Hematopoietic multipotent progenitor cell treated with erythropoietin and hydrocortisone succinate and interleukin-3 and kit ligand, for 15 days (in vitro differentiated cells): ENCODE measurements around the gene SESN1.
"Not testable (repeated sequence)": the region's sequence is repeated elsewhere in the genome, so short reads cannot be mapped to it uniquely, and the experiment has no call there.

Experiments used
- DNase-seq: peaks from one replicate; pipeline ENCODE4 v3.0.0-alpha.2; 2015; ENCODE audit warnings: low spot score

SESN1 gene

GRCh38 chr6:109001291-109001894 is 93.3 kb downstream of the SESN1 start:
- no peak for DNase-seq

- no peak for DNase-seq
These were observed 94.4 kb downstream of the SESN1 start for GRCh38 chr6:109000289-109000688.

DNA sequence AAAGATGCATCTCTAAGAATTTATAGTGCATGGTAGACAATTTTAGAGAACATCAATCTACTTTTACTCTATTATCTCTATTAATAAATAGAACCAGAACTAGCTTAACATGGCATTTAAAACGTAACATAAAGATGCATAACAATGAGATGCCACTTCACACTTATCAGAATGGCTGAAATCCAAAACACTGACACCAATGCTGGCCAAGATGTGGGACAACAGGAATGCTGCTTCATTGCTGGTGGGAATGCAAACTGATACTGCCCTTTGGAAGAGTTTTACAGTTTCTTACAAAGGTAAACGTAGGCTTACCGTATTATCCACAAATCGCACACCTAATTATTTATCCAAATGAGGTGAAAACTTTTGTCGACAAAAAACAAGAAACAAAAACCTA is 95.2 kb downstream of the SESN1 start:
- no peak for DNase-seq

DNA sequence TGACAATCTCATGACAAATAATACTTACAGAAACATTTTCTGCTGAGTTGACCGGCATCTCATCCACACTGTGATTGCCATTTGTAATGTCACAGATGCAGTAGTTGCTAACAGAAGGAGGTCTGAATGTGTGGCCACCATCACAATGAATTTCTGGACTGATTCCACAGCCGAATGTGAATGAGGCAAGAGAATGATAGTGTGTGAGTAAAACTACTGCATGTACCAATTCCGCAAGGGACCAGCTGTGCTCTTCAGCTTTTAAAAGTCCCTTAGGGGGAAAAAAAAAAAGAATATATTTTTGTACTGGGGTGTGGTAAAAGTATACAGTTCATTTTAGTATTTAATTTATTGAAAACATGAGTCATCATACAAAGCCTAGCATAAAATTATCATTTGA is 96.2 kb downstream of the SESN1 start:
- no peak for DNase-seq

DNA sequence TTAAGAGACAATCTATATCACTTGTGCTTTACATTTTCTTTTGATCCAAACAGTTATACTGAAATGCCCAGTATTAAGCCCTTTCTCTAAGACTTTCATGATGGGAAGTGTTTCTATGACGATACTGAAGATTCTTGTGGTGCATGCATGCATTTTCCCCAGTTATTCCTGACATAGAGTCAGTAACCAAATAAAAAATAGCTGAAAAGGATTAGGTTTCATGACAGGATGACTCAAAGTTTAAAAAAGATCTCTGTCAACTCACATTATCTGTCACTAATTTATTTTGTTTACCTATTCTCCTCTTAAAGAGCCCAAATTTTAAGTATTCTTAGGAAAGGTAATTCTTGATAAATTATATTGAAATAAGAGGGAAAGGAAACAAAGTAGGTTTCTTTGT is 98.4 kb downstream of the SESN1 start:
- no peak for DNase-seq

DNA sequence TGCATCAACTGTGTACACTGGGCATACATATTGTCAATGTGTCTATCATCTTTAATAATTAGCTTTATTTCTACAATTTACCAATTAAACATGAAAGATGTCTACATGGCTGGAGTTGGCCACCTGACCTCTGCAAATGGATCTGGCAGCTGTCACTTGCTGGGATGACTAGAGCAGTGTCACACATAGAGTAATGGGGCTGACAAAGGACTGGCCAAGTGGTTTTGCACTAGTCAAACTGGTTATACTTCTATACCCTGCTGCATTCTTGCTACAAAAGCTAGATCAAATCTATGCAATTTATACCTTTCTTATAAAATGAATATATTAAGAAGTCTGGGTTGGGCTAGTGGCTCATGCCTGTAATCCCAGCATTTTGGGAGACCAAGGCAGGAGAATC is 99.3 kb downstream of the SESN1 start:
- no peak for DNase-seq

DNA sequence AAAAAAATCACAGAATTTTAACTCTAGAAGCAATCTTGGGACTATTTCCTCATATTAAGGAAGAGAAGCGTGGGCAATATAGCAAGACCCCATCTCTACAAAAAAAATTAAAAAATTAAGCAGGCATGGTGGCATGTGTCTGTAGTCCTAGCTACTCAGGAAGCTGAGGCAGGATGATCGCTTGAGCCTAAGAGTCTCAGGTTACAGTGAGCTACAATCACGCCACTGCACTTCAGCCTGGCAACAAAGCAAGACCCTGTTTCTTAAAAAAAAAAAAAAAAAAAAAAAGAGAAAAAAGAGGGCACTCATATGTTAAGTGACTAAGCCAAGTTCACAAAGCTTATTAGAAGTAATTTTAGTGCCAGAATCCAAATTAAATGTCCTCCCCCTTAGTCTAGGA is 100.8 kb downstream of the SESN1 start:
- no peak for DNase-seq

GRCh38 chr6:108989700-108990099 is 104.9 kb downstream of the SESN1 start:
- DNase-seq: no peak

- DNase-seq: no peak
These were observed 105.9 kb downstream of the SESN1 start for GRCh38 chr6:108988765-108989164.

- DNase-seq: no peak
These were observed 106.3 kb downstream of the SESN1 start for GRCh38 chr6:108988296-108988695.

- DNase-seq: no peak
These were observed 107.5 kb downstream of the SESN1 start for GRCh38 chr6:108987156-108987555.

DNA sequence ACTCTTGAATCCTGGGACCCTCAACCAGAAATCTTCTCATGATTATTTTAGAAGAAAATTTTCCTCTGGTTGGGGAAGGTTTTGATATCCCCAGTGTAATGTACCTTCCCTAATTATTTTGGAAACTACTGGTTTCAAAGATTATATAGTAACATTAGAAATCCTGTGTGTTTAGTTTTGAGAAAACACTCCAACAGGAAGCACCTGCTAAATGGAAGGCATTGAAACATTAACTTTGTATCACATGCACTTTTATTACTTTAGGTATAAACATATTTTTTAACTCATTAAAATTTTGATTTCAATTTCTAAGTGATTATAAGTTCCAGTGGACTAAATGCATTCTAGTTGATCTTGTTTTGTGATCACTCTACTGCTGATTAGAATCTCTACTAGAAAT is 109.3 kb downstream of the SESN1 start:
- no peak for DNase-seq

GRCh38 chr6:108983151-108983550 is 111.5 kb downstream of the SESN1 start:
- no peak for DNase-seq

- DNase-seq: no peak
These were observed 112.2 kb downstream of the SESN1 start for GRCh38 chr6:108982154-108983113.

- DNase-seq: not testable (repeated sequence)
These were observed 116.0 kb downstream of the SESN1 start for GRCh38 chr6:108978638-108979037.

GRCh38 chr6:108974201-108974600 is 120.4 kb downstream of the SESN1 start:
- DNase-seq: no peak

- no peak for DNase-seq
These were observed 124.9 kb downstream of the SESN1 start for GRCh38 chr6:108969776-108970175.

DNA sequence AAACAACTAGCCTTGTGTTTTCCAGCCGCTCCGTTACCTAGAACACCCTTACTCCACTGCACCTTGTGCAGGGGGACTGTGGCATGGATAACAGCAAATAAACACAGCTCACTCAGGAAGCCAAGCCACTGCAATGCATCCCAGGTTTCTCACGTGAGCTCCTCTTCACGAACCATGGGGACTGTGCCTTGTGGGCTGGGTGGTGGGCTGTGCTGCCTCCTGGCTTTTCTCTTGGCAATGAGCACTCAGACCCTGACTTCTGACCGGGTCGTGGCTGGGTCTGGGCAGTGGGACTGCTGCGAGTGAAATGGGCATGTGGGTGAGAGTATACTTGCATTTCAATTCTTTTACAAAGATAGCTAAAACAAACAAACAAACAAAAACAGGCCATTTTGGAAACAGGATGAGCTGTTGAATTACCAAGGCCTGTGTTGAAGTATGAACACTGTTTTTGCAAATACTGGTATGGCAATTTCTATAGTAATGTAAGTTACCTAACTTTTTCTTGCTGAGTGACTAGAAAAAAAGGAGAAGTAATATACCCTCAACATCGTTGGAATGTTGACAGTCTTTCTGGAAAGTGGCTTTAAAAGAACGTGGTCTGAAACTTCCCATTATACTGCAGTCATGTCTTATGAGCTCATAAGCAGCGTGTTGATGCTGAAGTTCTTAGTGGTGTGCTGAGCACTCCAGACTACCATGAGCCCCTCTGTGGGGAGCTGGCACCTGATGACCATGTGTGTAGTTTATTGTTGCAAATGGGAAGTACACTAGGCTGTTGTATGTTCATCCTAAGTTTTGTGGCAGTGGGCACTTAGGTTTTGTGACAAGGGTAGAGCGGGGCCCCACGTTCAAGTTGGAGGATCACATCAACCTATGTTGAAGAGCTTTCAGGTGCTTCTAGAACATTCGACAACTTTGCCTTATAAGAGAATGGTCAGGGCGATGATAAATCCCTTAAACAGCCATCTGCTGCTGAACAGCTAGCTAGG is 126.0 kb downstream of the SESN1 start:
- DNase-seq: no peak

DNA sequence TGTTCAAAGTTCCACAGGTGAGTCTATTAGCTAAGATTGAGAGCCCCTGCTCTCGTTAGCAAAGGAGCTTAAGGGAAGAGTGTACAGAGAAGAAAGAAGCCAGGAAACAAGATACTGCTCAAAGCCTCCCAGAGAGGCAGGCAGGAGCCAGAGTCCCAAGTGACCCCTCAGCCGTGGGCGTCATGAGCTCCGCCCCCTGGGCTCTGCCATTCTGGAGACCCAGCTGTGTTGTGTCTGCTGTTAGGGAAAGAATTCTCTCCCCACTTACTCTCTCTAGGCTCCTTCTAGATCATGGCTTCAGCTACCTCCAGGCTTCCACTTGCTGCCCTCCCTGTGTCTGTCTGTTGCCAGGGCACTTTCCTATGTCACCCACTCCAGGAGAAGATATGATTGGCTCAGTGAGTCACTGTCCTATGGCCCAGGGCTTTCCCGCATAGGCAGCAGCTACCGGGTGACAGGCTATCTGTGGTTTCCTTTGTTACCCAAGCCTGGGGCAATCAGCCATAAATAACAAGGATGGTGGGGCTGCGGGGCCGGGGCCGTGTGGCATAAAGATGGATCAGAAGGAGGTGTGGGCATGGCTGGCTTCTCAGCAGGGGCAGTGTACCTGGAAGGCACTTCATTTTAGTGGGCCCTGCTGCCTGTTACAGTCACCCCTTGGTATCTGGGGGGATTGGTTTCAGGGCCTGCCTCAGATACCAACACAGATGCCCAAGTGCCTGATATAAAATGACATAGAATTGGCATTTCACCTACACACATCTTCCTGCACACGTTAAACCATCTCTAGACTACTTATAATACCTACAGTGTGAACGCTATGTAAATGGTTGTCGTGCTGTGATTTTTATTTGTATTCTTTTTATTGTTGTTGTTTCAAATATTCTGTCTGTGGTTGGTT is 127.5 kb downstream of the SESN1 start:
- no peak for DNase-seq

DNA sequence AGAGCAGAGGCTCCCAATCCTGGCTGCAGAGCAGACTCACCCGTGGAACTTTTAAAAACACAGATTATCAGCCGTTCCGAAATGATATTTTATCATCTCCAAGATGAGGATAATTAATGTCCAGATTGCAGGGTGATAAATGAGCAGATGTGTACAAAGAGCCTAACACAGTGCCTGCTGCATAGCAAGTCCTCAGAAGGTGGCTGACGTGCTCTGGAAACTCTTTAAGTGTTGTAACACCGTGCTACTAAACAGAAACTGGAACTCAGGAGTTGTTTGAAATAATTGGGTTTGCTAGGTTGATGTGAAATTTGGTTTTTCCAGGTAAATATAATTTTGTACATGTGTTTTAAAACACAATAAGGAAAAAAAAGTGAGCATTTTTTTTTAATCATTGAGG is 128.4 kb downstream of the SESN1 start:
- no peak for DNase-seq

GRCh38 chr6:108961985-108962384 is 132.7 kb downstream of the SESN1 start:
- no peak for DNase-seq
